Mammary epithelial cell (primary cell): ENCODE results near the gene LINS1.

Experiments used
- CTCF ChIP-seq, 2 donors: IDR thresholded peaks in 1 of 2; conservative IDR thresholded peaks in 1 of 2; 2 replicates each; pipeline ENCODE4 v1.5.1; 2011 to 2012; ENCODE audit warnings: inconsistent platforms in 2 of 2, low read length in 2 of 2, mild to moderate bottlenecking in 2 of 2, control low read depth in 1 of 2, low read depth in 1 of 2; ENCODE audit not compliant: insufficient read depth in 1 of 2; ENCODE audit errors: extremely low read depth in 1 of 2
- EZH2 ChIP-seq: IDR thresholded peaks from 2 replicates; pipeline ENCODE4 v1.6.1; 2012; ENCODE audit warnings: low read length, inconsistent platforms, borderline replicate concordance

GRCh38 chr15:100537331-100537730 lies 64.7 kb downstream of the LINS1 start:
- TF ChIP-seq CTCF (conservative IDR thresholded peaks at IDR 0.05 in 1 of 2, IDR thresholded peaks at IDR 0.05 in 1 of 2; ENCODE audit: extremely low read depth in 1 of 2, insufficient read depth in 1 of 2, low read depth in 1 of 2, low read length in 2 of 2) (no peak), EZH2 (no peak)
